HFFc6 (cell line): Measurements from ENCODE around the gene DMKN. TPM values are rescaled to one million over a fixed set of nuclear protein-coding genes. Genes with fewer than 3 reads are reported as not detected.
"Not testable (repeated sequence)": the region's sequence is repeated elsewhere in the genome, so short reads cannot be mapped to it uniquely, and the experiment has no call there.

Experiments used
- DNase-seq: peaks from one replicate; pipeline ENCODE4 v3.0.0-alpha.2; 2018
- H3K27ac Mint-ChIP-seq: 2 replicates; pipeline ENCODE4 v1.8.0; 2020; ENCODE audit warnings: mild to moderate bottlenecking, mixed read lengths
- H3K27me3 Mint-ChIP-seq: 2 replicates; pipeline ENCODE4 v1.8.0; 2021; ENCODE audit warnings: mild to moderate bottlenecking, moderate library complexity, mixed read lengths; ENCODE audit not compliant: insufficient read depth
- H3K36me3 Mint-ChIP-seq: 2 replicates; pipeline ENCODE4 v1.8.0; 2021; ENCODE audit warnings: low read depth, mixed read lengths
- H3K4me1 Mint-ChIP-seq: 2 replicates; pipeline ENCODE4 v1.8.0; 2020; ENCODE audit warnings: low read depth, mixed read lengths
- H3K4me3 Mint-ChIP-seq: 2 replicates; pipeline ENCODE4 v1.8.0; 2020; ENCODE audit warnings: mild to moderate bottlenecking, moderate library complexity, mixed read lengths
- H3K9me3 Mint-ChIP-seq: 2 replicates; pipeline ENCODE4 v1.8.0; 2020; ENCODE audit warnings: mild to moderate bottlenecking, mixed read lengths
- CTCF ChIP-seq: fragments of 200-600 bp; sonication (generic); IDR thresholded peaks from 2 replicates; pipeline ENCODE4 v1.5.0; 2021; ENCODE audit warnings: antibody characterized with exemption, mild to moderate bottlenecking
- total RNA-seq, 6 experiments: library from RNA; stranded (reverse); fragmentation: NEBNext Ultra II Directional; extraction: Animal tissue kit (Norgen Biotek cat#: 25700); gene quantifications; 2 replicates in 1 of 6; 3 replicates in 5 of 6; pipeline ENCODE4 v1.2.3, GENCODE V29; 2021

The DMKN gene
- total RNA-seq, 6 experiments from 2014 or later, result 0.27 to 0.75 (median 0.73) TPM; not detected in 3

DNA sequence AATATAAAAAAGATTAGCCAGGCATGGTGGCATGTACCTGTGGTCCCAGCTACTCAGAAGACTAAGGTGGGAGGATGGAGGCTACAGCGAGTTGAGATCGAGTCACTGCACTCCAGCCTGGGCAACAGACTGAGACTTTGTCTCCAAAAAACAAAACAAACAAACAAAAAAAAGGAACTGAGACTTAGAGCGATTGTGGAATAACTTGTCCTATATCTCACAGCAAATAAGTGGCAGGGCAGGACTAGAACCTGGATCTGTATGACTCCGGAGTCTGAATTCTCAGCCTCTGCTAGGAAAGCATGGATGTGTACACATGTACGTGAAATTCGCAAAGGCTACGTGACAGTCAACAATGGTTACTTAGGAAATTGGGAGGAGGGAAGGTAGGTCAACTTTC, 43.3 kb downstream of the DMKN start:
- peaks cover 25% of the 10 kb centered on the region for H3K27me3 Mint-ChIP-seq
- TF ChIP-seq CTCF, result no peak
- no peaks in the 10 kb centered on the region for H3K36me3 Mint-ChIP-seq
- H3K4me3 Mint-ChIP-seq, result no peak overlapping the region
- no peaks in the 10 kb centered on the region for H3K4me1 Mint-ChIP-seq
- no peak for DNase-seq
- no peak overlapping the region for H3K27ac Mint-ChIP-seq
- H3K9me3 Mint-ChIP-seq, result no peaks in the 10 kb centered on the region

DNA sequence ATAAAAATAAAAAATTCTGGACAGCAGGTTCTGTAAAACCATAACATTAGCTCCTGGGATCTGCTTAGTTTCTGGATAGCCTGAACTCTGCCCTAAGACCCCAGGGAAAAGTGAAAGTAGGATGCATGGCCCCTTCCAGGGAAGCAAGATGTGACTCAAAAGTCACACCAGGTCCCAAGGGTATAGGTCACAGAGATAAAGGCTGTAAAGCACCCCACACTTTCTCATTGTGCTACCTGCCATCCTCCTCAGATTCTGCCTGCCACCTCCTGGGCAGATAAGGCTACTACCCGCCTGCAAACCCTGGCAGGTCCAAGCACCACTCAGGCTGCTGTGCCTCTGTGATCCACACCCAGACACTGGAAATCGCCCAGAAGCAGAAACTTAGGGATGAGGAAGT, 44.8 kb downstream of the DMKN start:
- Mint-ChIP-seq H3K36me3 (no peaks in the 10 kb centered on the region), H3K27ac (no peak overlapping the region), H3K4me1 (no peaks in the 10 kb centered on the region), H3K9me3 (no peaks in the 10 kb centered on the region), H3K4me3 (no peak overlapping the region), H3K27me3 (peaks cover 29% of the 10 kb centered on the region)
- DNase-seq, result peak; percentile 48
- peak; percentile 77 for TF ChIP-seq CTCF

DNA sequence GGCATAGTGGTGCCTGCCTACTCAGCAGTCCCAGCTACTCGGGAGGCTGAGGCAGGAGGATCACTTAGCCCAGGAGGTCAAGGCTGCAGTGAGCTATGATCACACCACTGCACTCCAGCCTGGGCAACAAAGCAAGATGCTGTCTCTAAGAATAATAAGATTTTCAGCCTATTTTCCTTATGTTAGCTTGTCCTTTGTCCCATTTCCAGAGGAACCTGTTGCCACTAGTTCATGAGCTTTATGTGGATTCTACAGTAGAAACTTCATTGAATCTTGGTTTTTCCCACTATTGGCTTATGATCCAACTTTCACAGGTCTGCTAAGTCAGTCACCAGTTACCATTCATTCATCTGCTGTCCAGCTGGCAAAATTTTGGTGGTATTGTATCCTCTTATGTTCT, 47.2 kb downstream of the DMKN start:
- H3K4me1 Mint-ChIP-seq, result peaks cover 12% of the 10 kb centered on the region
- H3K36me3 Mint-ChIP-seq, result no peaks in the 10 kb centered on the region
- no peaks in the 10 kb centered on the region for H3K9me3 Mint-ChIP-seq
- TF ChIP-seq CTCF, result no peak
- H3K4me3 Mint-ChIP-seq, result no peak overlapping the region
- H3K27ac Mint-ChIP-seq, result no peak overlapping the region
- no peak for DNase-seq
- peaks cover 32% of the 10 kb centered on the region for H3K27me3 Mint-ChIP-seq

DNA sequence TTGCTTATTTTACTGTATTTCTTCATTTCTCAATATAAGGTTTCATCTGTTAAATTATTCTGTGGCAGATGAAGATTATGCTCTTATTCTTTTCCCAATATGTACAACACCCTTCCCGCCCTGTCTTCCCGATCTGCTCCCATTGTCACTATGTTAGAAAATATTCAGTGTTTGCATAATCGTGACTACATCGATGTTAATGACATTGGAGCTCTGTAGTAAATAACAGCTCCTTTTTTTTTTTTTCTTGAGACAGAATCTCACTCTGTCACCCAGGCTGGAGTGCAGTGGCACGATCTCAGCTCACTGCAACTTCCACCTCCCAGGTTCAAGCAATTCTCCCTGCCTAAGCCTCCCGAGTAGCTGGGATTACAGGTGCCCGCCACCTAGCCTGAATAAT, 50.5 kb downstream of the DMKN start:
- H3K4me3 Mint-ChIP-seq, result not testable (repeated sequence)
- peaks cover 18% of the 10 kb centered on the region for H3K4me1 Mint-ChIP-seq

DNA sequence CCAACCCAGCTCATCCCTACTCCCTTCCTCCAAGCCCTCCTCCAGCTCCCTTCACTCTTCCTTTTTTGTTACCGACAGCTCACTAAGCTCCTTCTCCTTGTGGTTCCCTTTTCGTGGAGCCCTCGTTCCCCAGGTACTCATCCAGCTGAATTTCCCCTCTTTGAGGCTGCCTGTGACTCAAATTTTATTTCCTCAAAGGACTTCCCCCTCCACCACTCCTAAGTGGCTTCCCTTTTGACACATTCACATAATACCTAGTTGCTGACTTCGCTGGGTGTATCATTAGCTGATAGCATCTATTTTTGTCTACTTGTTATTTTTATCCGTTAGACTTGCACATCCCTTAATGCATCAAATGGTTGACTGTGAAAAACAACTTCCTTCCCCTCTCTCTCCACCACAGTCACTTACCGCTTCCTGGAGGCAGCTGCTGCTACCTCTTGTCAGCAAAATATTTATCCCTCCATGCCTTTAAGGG, 50.9 kb downstream of the DMKN start:
- H3K9me3 Mint-ChIP-seq, result no peaks in the 10 kb centered on the region
- no peak for TF ChIP-seq CTCF
- peaks cover 18% of the 10 kb centered on the region for H3K4me1 Mint-ChIP-seq
- no peak overlapping the region for H3K27ac Mint-ChIP-seq
- peak overlapping the region; percentile 18; the same call in 1 of the 2 replicates for H3K4me3 Mint-ChIP-seq
- H3K27me3 Mint-ChIP-seq, result peaks cover 43% of the 10 kb centered on the region
- no peaks in the 10 kb centered on the region for H3K36me3 Mint-ChIP-seq
- DNase-seq, result peak; percentile 0

More for the DNA sequence above, 50.5 kb downstream of the DMKN start:
- H3K27ac Mint-ChIP-seq, H3K36me3 Mint-ChIP-seq, DNase-seq, H3K9me3 Mint-ChIP-seq: not testable (repeated sequence)
- peaks cover 44% of the 10 kb centered on the region for H3K27me3 Mint-ChIP-seq

GRCh38 chr19:35461788-35462187, 51.7 kb downstream of the DMKN start:
- DNase-seq, H3K4me3 Mint-ChIP-seq, H3K36me3 Mint-ChIP-seq, H3K27ac Mint-ChIP-seq, H3K9me3 Mint-ChIP-seq: not testable (repeated sequence)
- peaks cover 43% of the 10 kb centered on the region for H3K27me3 Mint-ChIP-seq
- H3K4me1 Mint-ChIP-seq, result peaks cover 18% of the 10 kb centered on the region

GRCh38 chr19:35461060-35461459, 52.4 kb downstream of the DMKN start:
- peaks cover 41% of the 10 kb centered on the region for H3K27me3 Mint-ChIP-seq
- H3K27ac Mint-ChIP-seq, result no peak overlapping the region
- DNase-seq, result no peak
- peaks cover 18% of the 10 kb centered on the region for H3K4me1 Mint-ChIP-seq
- no peak overlapping the region for H3K4me3 Mint-ChIP-seq
- TF ChIP-seq CTCF, result no peak
- no peaks in the 10 kb centered on the region for H3K36me3 Mint-ChIP-seq
- no peaks in the 10 kb centered on the region for H3K9me3 Mint-ChIP-seq
